Measurements from ENCODE around the gene GYG2. TPM values are rescaled to one million over a fixed set of nuclear protein-coding genes. Genes with fewer than 3 reads are reported as not detected.

Gene GYG2
- total RNA-seq, 2 donors from 2014 or later = 52.6 to 108 TPM

DNA sequence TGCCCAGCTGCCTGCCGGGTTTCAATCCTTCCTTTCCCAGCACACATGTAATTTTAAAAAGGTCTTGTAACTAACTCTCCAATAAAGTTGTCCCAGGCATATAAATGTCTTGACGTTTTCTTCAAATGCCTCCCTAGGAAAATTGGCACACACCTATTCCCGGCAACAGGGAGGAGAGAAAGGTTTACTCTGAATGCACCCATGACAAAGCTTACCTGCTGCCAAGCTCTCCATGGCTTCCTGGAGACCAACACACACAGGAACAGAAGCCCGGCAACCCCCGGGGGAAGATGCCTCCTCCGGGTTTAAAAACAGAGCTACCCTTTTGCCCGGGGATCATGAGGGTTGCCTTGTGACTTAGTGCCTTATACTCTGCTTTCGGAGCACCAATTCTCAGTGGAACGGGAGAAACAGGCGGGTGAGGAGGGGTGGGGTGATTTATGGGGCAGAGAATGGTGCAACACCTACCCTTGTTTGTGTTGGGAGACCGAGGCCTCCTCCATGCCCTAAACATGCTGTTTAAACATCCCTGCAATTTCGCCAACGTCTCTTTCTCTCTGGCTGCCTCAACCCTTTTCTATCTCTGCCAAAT lies 4.8 kb upstream of the GYG2 start:
- Mint-ChIP-seq H3K9me3 (no peaks in the 10 kb centered on the region), H3K27ac (peak overlapping the region; percentile 59)

GRCh38 chrX:2824886-2825285 lies 3.8 kb upstream of the GYG2 start:
- Mint-ChIP-seq H3K27ac (no peak overlapping the region), H3K9me3 (no peaks in the 10 kb centered on the region), H3K4me3 (no peak overlapping the region)

More for the DNA sequence above, 4.8 kb upstream of the GYG2 start:
- Mint-ChIP-seq H3K4me3 (no peak overlapping the region), H3K4me1 (peaks cover 6% of the 10 kb centered on the region), H3K27me3 (ENCODE audit: insufficient read depth) (no peaks in the 10 kb centered on the region), H3K36me3 (ENCODE audit: low read depth) (no peaks in the 10 kb centered on the region)
- Histone ChIP-seq H3K9ac (ENCODE audit: extremely low read depth, low read length, poor library complexity, severe bottlenecking) (no peak overlapping the region), H3K27me3 (ENCODE audit: control insufficient read depth, insufficient read depth, low read length, poor library complexity, severe bottlenecking) (no peaks in the 10 kb centered on the region), H3K27ac (ENCODE audit: low read depth, low read length) (no peak overlapping the region), H3K4me3 (ENCODE audit: low read length) (no peak overlapping the region), H3K9me3 (ENCODE audit: control insufficient read depth, low read length) (no peaks in the 10 kb centered on the region), H3K4me1 (ENCODE audit: control insufficient read depth, insufficient read depth, low read length) (no peaks in the 10 kb centered on the region), H3K36me3 (ENCODE audit: control insufficient read depth, insufficient read depth, low read length) (no peaks in the 10 kb centered on the region)
- peak; percentile 56 for DNase-seq
- WGBS, 2 experiments (ENCODE audit: insufficient coverage in 1 of 2, insufficient read length in 1 of 2) = 60 to 80% methylated on average over 1 to 13 of the region's 13 CpGs
- TF ChIP-seq, protein P1, sequence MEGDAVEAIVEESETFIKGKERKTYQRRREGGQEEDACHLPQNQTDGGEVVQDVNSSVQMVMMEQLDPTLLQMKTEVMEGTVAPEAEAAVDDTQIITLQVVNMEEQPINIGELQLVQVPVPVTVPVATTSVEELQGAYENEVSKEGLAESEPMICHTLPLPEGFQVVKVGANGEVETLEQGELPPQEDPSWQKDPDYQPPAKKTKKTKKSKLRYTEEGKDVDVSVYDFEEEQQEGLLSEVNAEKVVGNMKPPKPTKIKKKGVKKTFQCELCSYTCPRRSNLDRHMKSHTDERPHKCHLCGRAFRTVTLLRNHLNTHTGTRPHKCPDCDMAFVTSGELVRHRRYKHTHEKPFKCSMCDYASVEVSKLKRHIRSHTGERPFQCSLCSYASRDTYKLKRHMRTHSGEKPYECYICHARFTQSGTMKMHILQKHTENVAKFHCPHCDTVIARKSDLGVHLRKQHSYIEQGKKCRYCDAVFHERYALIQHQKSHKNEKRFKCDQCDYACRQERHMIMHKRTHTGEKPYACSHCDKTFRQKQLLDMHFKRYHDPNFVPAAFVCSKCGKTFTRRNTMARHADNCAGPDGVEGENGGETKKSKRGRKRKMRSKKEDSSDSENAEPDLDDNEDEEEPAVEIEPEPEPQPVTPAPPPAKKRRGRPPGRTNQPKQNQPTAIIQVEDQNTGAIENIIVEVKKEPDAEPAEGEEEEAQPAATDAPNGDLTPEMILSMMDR (conservative IDR thresholded peaks at IDR 0.05) = no peak

DNA sequence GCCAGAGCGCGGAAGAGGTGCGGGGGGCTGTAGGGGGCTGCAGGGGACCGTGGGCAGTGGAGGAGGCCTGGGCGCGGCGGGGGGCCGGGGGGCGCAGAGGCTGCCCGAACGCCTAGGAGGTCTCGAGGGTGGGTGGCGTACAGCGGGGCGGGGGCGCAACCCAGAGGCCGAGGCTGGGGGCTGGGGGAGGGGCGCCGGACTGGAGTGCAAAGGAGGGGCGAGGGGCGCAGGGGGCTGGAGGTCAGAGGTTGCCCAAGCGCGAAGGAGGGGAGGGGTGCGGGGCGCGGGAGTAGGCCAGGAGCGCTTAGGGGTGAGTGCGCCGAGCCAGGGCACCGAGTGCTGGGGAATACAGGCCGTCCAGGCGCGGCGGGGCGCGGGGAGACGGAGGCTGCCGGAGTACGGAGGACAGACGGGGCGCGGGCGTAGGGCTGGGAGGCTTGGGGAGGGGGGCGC lies 255 bp downstream of the GYG2 start:
- peaks cover 9% of the 10 kb centered on the region for H3K36me3 ChIP-seq (ENCODE audit: control insufficient read depth, insufficient read depth, low read length)
- Mint-ChIP-seq H3K36me3 (ENCODE audit: low read depth) (peaks cover 27% of the 10 kb centered on the region), H3K4me1 (peaks cover 24% of the 10 kb centered on the region), H3K27ac (no peak overlapping the region), H3K4me3 (no peak overlapping the region), H3K9me3 (no peaks in the 10 kb centered on the region), H3K27me3 (ENCODE audit: insufficient read depth) (no peaks in the 10 kb centered on the region)
- peak; percentile 88 for DNase-seq
- no peak overlapping the region for H3K9ac ChIP-seq (ENCODE audit: extremely low read depth, low read length, poor library complexity, severe bottlenecking)
- no peaks in the 10 kb centered on the region for H3K9me3 ChIP-seq (ENCODE audit: control insufficient read depth, low read length)
- WGBS, 2 experiments (ENCODE audit: insufficient coverage in 1 of 2, insufficient read length in 1 of 2) = 0% methylated on average over 27 of the region's 44 CpGs; no CpG with 5 or more reads in 1 of the 2 experiments
- no peak overlapping the region for H3K27ac ChIP-seq (ENCODE audit: low read depth, low read length)
- TF ChIP-seq, protein P1 (conservative IDR thresholded peaks at IDR 0.05) = no peak
- no peaks in the 10 kb centered on the region for H3K4me1 ChIP-seq (ENCODE audit: control insufficient read depth, insufficient read depth, low read length)
- no peak overlapping the region for H3K4me3 ChIP-seq (ENCODE audit: low read length)
- no peaks in the 10 kb centered on the region for H3K27me3 ChIP-seq (ENCODE audit: control insufficient read depth, insufficient read depth, low read length, poor library complexity, severe bottlenecking)

More at GRCh38 chrX:2824886-2825285, 3.8 kb upstream of the GYG2 start:
- peaks cover 6% of the 10 kb centered on the region for H3K4me1 Mint-ChIP-seq
- Histone ChIP-seq H3K9ac (ENCODE audit: extremely low read depth, low read length, poor library complexity, severe bottlenecking) (no peak overlapping the region), H3K4me3 (ENCODE audit: low read length) (no peak overlapping the region), H3K4me1 (ENCODE audit: control insufficient read depth, insufficient read depth, low read length) (no peaks in the 10 kb centered on the region), H3K9me3 (ENCODE audit: control insufficient read depth, low read length) (no peaks in the 10 kb centered on the region), H3K27me3 (ENCODE audit: control insufficient read depth, insufficient read depth, low read length, poor library complexity, severe bottlenecking) (no peaks in the 10 kb centered on the region), H3K36me3 (ENCODE audit: control insufficient read depth, insufficient read depth, low read length) (no peaks in the 10 kb centered on the region), H3K27ac (ENCODE audit: low read depth, low read length) (no peak overlapping the region)
- TF ChIP-seq, protein P1 (conservative IDR thresholded peaks at IDR 0.05) = no peak
- no peaks in the 10 kb centered on the region for H3K36me3 Mint-ChIP-seq (ENCODE audit: low read depth)
- no peak for DNase-seq
- H3K27me3 Mint-ChIP-seq (ENCODE audit: insufficient read depth) = no peaks in the 10 kb centered on the region
